Mammary epithelial cell (primary cell): ENCODE measurements around the gene SLC17A9.

ENCODE experiments used
- CTCF ChIP-seq, 2 donors: IDR thresholded peaks in 1 of 2; conservative IDR thresholded peaks in 1 of 2; 2 replicates each; pipeline ENCODE4 v1.5.1; 2011 to 2012; ENCODE audit warnings: inconsistent platforms in 2 of 2, low read length in 2 of 2, mild to moderate bottlenecking in 2 of 2, control low read depth in 1 of 2, low read depth in 1 of 2; ENCODE audit not compliant: insufficient read depth in 1 of 2; ENCODE audit errors: extremely low read depth in 1 of 2
- EZH2 ChIP-seq: IDR thresholded peaks from 2 replicates; pipeline ENCODE4 v1.6.1; 2012; ENCODE audit warnings: low read length, inconsistent platforms, borderline replicate concordance

GRCh38 chr20:62906647-62907375 lies 45.7 kb upstream of the SLC17A9 start:
- no peak for TF ChIP-seq CTCF (conservative IDR thresholded peaks at IDR 0.05 in 1 of 2, IDR thresholded peaks at IDR 0.05 in 1 of 2; ENCODE audit: extremely low read depth in 1 of 2, insufficient read depth in 1 of 2, low read depth in 1 of 2, low read length in 2 of 2)
- no peak for TF ChIP-seq EZH2
